Peyer's patch (tissue), 4 donors: ENCODE data around the gene USP47.

Source experiments
- POLR2A ChIP-seq, 2 donors: fragments of 450-650 bp; IDR thresholded peaks; one replicate each; pipeline ENCODE4 v1.5.1; 2017; ENCODE audit warnings: antibody characterized with exemption in 2 of 2, mild to moderate bottlenecking in 2 of 2, moderate library complexity in 2 of 2
- TF ChIP-seq, protein P1 (sequence below), 6 experiments: fragments of 450-650 bp in 4 of 6; fragments of 200-600 bp in 2 of 6; sonication (generic) in 1 of 6; IDR thresholded peaks; one replicate each; pipeline ENCODE4 v1.5.1; 2017 to 2019; ENCODE audit warnings: antibody characterized with exemption in 6 of 6, mild to moderate bottlenecking in 3 of 6, moderate library complexity in 1 of 6

DNA sequence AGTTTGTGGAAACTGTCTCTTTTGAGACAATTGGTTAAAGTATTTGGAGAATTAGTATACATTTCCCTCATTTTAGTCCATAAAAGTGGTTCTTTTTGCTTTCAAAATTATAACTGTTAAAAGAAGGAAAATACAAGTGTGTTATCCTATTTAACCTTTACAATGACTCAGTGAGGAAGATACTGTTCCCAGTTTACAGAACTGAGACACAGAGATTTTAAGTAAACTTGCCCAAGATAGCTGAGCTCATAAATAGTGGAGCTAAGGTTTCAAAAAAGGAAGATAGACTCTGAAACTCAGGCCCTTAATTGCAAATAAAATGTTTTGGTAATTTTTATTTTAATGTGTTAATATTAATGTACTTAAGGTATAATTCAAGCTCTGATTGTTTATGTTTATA, 107.7 kb downstream of the USP47 start:
- TF ChIP-seq POLR2A (IDR thresholded peaks at IDR 0.05): no peak
- TF ChIP-seq, protein P1, sequence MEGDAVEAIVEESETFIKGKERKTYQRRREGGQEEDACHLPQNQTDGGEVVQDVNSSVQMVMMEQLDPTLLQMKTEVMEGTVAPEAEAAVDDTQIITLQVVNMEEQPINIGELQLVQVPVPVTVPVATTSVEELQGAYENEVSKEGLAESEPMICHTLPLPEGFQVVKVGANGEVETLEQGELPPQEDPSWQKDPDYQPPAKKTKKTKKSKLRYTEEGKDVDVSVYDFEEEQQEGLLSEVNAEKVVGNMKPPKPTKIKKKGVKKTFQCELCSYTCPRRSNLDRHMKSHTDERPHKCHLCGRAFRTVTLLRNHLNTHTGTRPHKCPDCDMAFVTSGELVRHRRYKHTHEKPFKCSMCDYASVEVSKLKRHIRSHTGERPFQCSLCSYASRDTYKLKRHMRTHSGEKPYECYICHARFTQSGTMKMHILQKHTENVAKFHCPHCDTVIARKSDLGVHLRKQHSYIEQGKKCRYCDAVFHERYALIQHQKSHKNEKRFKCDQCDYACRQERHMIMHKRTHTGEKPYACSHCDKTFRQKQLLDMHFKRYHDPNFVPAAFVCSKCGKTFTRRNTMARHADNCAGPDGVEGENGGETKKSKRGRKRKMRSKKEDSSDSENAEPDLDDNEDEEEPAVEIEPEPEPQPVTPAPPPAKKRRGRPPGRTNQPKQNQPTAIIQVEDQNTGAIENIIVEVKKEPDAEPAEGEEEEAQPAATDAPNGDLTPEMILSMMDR (IDR thresholded peaks at IDR 0.05): no peak
